Astrocyte (in vitro differentiated cells and primary cell): ENCODE results near the gene FBXL16. TPM values are rescaled to one million over a fixed set of nuclear protein-coding genes. Genes with fewer than 3 reads are reported as not detected.

Experiments
- DNase-seq: peaks from one replicate; pipeline ENCODE4 v3.0.0-alpha.2; 2010; ENCODE audit warnings: low read depth
- FAIRE-seq: peaks from 2 replicates; lab custom pipeline; 2011; peaks lifted over from hg19 to GRCh38; lab: Jason Lieb, UNC
- H2AFZ ChIP-seq: 2 replicates; pipeline ENCODE4 v1.6.0; 2012; ENCODE audit warnings: low read depth, low read length, inconsistent platforms
- H3K27ac ChIP-seq: 2 replicates; pipeline ENCODE4 v1.5.1; 2011; ENCODE audit warnings: low read depth, low read length, inconsistent platforms
- H3K27me3 ChIP-seq: 2 replicates; pipeline ENCODE4 v1.6.0; 2011; ENCODE audit warnings: low read length, inconsistent platforms; ENCODE audit not compliant: insufficient read depth
- H3K36me3 ChIP-seq: 2 replicates; pipeline ENCODE4 v1.5.1; 2011; ENCODE audit warnings: low read length, inconsistent platforms; ENCODE audit not compliant: insufficient read depth
- H3K4me1 ChIP-seq: 2 replicates; pipeline ENCODE4 v1.5.1; 2011; ENCODE audit warnings: low read length, inconsistent platforms; ENCODE audit not compliant: insufficient read depth
- H3K4me2 ChIP-seq: 2 replicates; pipeline ENCODE4 v1.6.0; 2012; ENCODE audit warnings: low read length, inconsistent platforms
- H3K4me3 ChIP-seq: 2 replicates; pipeline ENCODE4 v1.5.1; 2011; ENCODE audit warnings: low read depth, mild to moderate bottlenecking, low read length, inconsistent platforms; ENCODE audit not compliant: insufficient read depth
- H3K79me2 ChIP-seq: 2 replicates; pipeline ENCODE4 v1.6.0; 2012; ENCODE audit warnings: mild to moderate bottlenecking, low read length, inconsistent platforms; ENCODE audit not compliant: insufficient read depth
- H3K9ac ChIP-seq: 2 replicates; pipeline ENCODE4 v1.6.0; 2012; ENCODE audit warnings: mild to moderate bottlenecking, low read length, inconsistent platforms
- H3K9me3 ChIP-seq: 2 replicates; pipeline ENCODE4 v1.5.1; 2012; ENCODE audit warnings: low read depth, mild to moderate bottlenecking, low read length, inconsistent platforms; ENCODE audit not compliant: insufficient read depth
- H4K20me1 ChIP-seq: 2 replicates; pipeline ENCODE4 v1.6.0; 2012; ENCODE audit warnings: low read length, inconsistent platforms; ENCODE audit not compliant: insufficient read depth
- H3K27ac Mint-ChIP-seq: one replicate; pipeline ENCODE4 v1.8.0; 2021; ENCODE audit warnings: mild to moderate bottlenecking, mixed read lengths; ENCODE audit not compliant: unreplicated experiment
- H3K27me3 Mint-ChIP-seq: one replicate; pipeline ENCODE4 v1.8.0; 2021; ENCODE audit warnings: low read depth, mixed read lengths; ENCODE audit not compliant: unreplicated experiment
- H3K36me3 Mint-ChIP-seq: one replicate; pipeline ENCODE4 v1.8.0; 2021; ENCODE audit warnings: low read depth, mixed read lengths; ENCODE audit not compliant: unreplicated experiment
- H3K4me1 Mint-ChIP-seq: one replicate; pipeline ENCODE4 v1.8.0; 2021; ENCODE audit warnings: low read depth, mixed read lengths; ENCODE audit not compliant: unreplicated experiment
- H3K4me3 Mint-ChIP-seq: one replicate; pipeline ENCODE4 v1.8.0; 2021; ENCODE audit warnings: mild to moderate bottlenecking, moderate library complexity, mixed read lengths; ENCODE audit not compliant: unreplicated experiment
- H3K9me3 Mint-ChIP-seq: one replicate; pipeline ENCODE4 v1.8.0; 2021; ENCODE audit warnings: mild to moderate bottlenecking, mixed read lengths; ENCODE audit not compliant: unreplicated experiment
- EZH2 ChIP-seq: IDR thresholded peaks from 2 replicates; pipeline ENCODE4 v1.6.1; 2012; ENCODE audit warnings: mild to moderate bottlenecking, low read length, inconsistent platforms; ENCODE audit not compliant: insufficient read depth
- total RNA-seq: library from RNA; stranded (reverse); gene quantifications from 2 replicates; pipeline ENCODE4 v1.2.1, GENCODE V29; 2021
- TF ChIP-seq, protein P1 (sequence below): IDR thresholded peaks from 2 replicates; pipeline ENCODE4 v1.5.1; 2011; ENCODE audit warnings: low read depth, mild to moderate bottlenecking, inconsistent platforms, low read length, moderate library complexity; ENCODE audit not compliant: insufficient read depth

Gene FBXL16
- total RNA-seq, 1 donor from 2014 or later, result 5.2 TPM

DNA sequence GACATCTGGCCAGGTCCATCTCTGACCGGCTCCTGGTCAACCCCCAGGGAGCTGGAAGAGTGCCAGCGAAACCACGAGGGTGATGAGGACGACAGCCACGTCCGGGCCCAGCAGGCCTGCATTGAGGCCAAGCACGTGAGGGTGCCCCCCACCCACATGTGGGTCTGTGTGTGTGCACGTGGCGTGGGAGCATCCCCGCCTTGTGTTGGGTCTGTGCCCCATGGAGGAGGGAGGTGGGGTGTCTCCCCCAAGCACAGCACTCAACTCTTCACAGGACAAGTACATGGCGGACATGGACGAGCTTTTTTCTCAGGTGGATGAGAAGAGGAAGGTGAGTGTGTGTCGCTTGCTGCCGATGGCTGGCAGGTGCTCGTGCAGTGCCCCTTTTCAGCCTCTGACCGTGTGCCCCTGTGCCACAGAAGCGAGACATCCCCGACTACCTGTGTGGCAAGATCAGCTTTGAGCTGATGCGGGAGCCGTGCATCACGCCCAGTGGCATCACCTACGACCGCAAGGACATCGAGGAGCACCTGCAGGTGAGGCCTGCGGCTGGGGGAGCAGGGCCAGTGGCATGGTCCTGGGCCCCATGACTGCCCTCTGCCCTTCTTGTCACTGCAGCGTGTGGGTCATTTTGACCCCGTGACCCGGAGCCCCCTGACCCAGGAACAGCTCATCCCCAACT, 23.7 kb downstream of the FBXL16 start:
- TF ChIP-seq EZH2, result no peak
- TF ChIP-seq, protein P1, sequence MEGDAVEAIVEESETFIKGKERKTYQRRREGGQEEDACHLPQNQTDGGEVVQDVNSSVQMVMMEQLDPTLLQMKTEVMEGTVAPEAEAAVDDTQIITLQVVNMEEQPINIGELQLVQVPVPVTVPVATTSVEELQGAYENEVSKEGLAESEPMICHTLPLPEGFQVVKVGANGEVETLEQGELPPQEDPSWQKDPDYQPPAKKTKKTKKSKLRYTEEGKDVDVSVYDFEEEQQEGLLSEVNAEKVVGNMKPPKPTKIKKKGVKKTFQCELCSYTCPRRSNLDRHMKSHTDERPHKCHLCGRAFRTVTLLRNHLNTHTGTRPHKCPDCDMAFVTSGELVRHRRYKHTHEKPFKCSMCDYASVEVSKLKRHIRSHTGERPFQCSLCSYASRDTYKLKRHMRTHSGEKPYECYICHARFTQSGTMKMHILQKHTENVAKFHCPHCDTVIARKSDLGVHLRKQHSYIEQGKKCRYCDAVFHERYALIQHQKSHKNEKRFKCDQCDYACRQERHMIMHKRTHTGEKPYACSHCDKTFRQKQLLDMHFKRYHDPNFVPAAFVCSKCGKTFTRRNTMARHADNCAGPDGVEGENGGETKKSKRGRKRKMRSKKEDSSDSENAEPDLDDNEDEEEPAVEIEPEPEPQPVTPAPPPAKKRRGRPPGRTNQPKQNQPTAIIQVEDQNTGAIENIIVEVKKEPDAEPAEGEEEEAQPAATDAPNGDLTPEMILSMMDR, result no peak
- DNase-seq, result peak; percentile 16
- peak overlapping the region; percentile 89 for H3K4me3 Mint-ChIP-seq
- no peak overlapping the region for H2AFZ ChIP-seq
- peaks cover 31% of the 10 kb centered on the region for H4K20me1 ChIP-seq
- H3K9me3 Mint-ChIP-seq, result no peaks in the 10 kb centered on the region
- H3K36me3 ChIP-seq, result peaks cover 3% of the 10 kb centered on the region
- peaks cover 13% of the 10 kb centered on the region for H3K4me1 Mint-ChIP-seq
- peak overlapping the region; percentile 90 for H3K9ac ChIP-seq
- peak overlapping the region; percentile 87 for H3K27ac Mint-ChIP-seq
- no peaks in the 10 kb centered on the region for H3K27me3 Mint-ChIP-seq
- H3K27me3 ChIP-seq, result no peaks in the 10 kb centered on the region
- FAIRE-seq, result no peak
- H3K79me2 ChIP-seq, result peaks cover 55% of the 10 kb centered on the region
- no peak overlapping the region for H3K27ac ChIP-seq
- peak overlapping the region; percentile 98 for H3K4me2 ChIP-seq
- H3K4me1 ChIP-seq, result peaks cover 32% of the 10 kb centered on the region
- H3K36me3 Mint-ChIP-seq, result peaks cover 8% of the 10 kb centered on the region
- no peaks in the 10 kb centered on the region for H3K9me3 ChIP-seq
- peak overlapping the region; percentile 78 for H3K4me3 ChIP-seq

DNA sequence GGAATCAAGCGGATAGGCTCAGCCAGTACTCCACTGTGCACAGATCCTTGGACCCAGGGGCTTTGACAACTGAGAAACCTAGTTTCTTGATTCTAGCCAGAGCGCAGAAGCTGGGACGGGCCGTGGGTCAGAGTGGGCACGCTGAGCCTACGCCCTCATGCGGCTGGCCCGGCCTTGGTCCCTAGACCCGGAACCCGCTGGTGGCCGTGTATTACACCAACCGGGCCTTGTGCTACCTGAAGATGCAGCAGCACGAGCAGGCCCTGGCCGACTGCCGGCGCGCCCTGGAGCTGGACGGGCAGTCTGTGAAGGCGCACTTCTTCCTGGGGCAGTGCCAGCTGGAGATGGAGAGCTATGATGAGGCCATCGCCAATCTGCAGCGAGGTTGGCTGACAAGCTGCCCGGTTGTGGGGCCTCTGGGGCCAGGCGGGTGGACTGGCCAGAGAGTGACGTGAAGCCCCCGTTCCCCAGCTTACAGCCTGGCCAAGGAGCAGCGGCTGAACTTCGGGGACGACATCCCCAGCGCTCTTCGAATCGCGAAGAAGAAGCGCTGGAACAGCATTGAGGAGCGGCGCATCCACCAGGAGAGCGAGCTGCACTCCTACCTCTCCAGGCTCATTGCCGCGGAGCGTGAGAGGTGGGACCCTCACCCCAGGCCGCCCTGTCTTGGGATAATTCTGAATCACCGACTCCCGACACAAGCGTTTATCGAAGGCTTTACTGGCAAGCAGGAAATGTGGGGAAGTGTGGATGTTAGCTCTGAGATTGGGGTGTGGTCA, 24.4 kb downstream of the FBXL16 start:
- peak overlapping the region; percentile 87 for H3K27ac Mint-ChIP-seq
- H3K4me3 Mint-ChIP-seq, result peak overlapping the region; percentile 89
- TF ChIP-seq EZH2, result no peak
- TF ChIP-seq, protein P1, result no peak
- peaks cover 32% of the 10 kb centered on the region for H3K4me1 ChIP-seq
- H3K4me1 Mint-ChIP-seq, result peaks cover 13% of the 10 kb centered on the region
- H3K4me3 ChIP-seq, result peak overlapping the region; percentile 78
- H3K9ac ChIP-seq, result peak overlapping the region; percentile 90
- no peaks in the 10 kb centered on the region for H3K27me3 Mint-ChIP-seq
- peaks cover 9% of the 10 kb centered on the region for H3K36me3 Mint-ChIP-seq
- no peaks in the 10 kb centered on the region for H3K9me3 Mint-ChIP-seq
- no peak overlapping the region for H2AFZ ChIP-seq
- peak; percentile 37 for DNase-seq
- peaks cover 34% of the 10 kb centered on the region for H4K20me1 ChIP-seq
- H3K9me3 ChIP-seq, result no peaks in the 10 kb centered on the region
- H3K79me2 ChIP-seq, result peaks cover 50% of the 10 kb centered on the region
- no peaks in the 10 kb centered on the region for H3K27me3 ChIP-seq
- peaks cover 3% of the 10 kb centered on the region for H3K36me3 ChIP-seq
- peak overlapping the region; percentile 98 for H3K4me2 ChIP-seq
- peak overlapping the region; percentile 70 for H3K27ac ChIP-seq
- no peak for FAIRE-seq

DNA sequence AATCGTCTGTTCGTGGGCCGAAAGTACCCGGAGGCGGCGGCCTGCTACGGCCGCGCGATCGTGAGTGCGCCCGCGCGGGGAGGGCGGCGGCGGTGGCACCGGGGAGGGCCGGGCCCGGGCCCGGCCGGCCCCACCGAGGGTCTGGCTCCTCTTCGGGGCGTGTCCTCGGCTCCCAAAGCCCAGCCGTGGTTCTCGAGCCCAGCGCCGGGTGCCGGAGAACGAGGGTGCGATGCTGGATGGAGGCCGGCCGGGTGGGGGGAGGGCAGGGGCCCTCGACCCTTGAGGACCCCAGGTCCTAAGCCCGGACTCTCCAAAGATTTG, 25.0 kb downstream of the FBXL16 start:
- DNase-seq (no peak), FAIRE-seq (no peak)
- Mint-ChIP-seq H3K4me3 (peak overlapping the region; percentile 89), H3K27me3 (no peaks in the 10 kb centered on the region), H3K9me3 (no peaks in the 10 kb centered on the region), H3K4me1 (peaks cover 11% of the 10 kb centered on the region), H3K27ac (no peak overlapping the region), H3K36me3 (peaks cover 9% of the 10 kb centered on the region)
- Histone ChIP-seq H2AFZ (peak overlapping the region; percentile 93), H3K4me2 (peak overlapping the region; percentile 98), H3K79me2 (peaks cover 48% of the 10 kb centered on the region), H3K9me3 (no peaks in the 10 kb centered on the region), H3K36me3 (peaks cover 3% of the 10 kb centered on the region), H3K4me1 (peaks cover 32% of the 10 kb centered on the region), H4K20me1 (peaks cover 35% of the 10 kb centered on the region), H3K9ac (peak overlapping the region; percentile 90), H3K27ac (peak overlapping the region; percentile 70), H3K4me3 (peak overlapping the region; percentile 78), H3K27me3 (no peaks in the 10 kb centered on the region)
- no peak for TF ChIP-seq EZH2
- TF ChIP-seq, protein P1, result no peak
